Esophagus mucosa (tissue), 1 donor: ENCODE measurements around the gene OR2L2. TPM values are rescaled to one million over a fixed set of nuclear protein-coding genes. Genes with fewer than 3 reads are reported as not detected.
"Not testable (repeated sequence)": the region's sequence is repeated elsewhere in the genome, so short reads cannot be mapped to it uniquely, and the experiment has no call there.

Experiments
- ATAC-seq: fragments of 200-7000 bp; cut with Tn5 transposase; one replicate; pipeline ENCODE4 v1.9.1; 2020
- total RNA-seq: library from RNA; stranded (reverse); gene quantifications from one replicate; pipeline ENCODE4 v1.2.4, GENCODE V29; 2023
- donor health status: DM: yes; HTN: yes; CAD: no.

The OR2L2 gene, protein sequence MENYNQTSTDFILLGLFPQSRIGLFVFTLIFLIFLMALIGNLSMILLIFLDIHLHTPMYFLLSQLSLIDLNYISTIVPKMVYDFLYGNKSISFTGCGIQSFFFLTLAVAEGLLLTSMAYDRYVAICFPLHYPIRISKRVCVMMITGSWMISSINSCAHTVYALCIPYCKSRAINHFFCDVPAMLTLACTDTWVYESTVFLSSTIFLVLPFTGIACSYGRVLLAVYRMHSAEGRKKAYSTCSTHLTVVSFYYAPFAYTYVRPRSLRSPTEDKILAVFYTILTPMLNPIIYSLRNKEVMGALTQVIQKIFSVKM
- total RNA-seq = not detected

DNA sequence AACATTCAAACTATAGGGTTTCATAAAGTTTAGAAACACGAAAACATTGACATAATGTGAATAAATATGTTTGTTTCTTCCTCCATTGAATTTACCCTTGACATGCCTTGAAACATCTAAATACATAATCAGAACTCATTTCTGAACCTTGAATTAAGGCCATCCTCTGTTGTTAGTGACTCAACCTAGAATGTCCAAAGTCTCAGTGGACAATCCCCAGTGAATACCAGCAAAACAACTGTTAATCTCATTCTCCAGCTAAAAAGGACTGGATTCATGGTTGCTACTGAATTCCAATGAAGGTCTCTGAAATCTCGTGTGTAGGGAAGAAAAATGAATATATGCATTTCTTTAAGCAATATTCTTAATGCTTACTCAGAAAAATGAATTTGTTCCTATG lies at the start of gene OR2L2:
OR2L2 (plus strand) TSS at position 301 of the 400 bp plus-strand sequence. CDS start 8,198 bp downstream, outside the sequence.
- no peak for ATAC-seq

DNA sequence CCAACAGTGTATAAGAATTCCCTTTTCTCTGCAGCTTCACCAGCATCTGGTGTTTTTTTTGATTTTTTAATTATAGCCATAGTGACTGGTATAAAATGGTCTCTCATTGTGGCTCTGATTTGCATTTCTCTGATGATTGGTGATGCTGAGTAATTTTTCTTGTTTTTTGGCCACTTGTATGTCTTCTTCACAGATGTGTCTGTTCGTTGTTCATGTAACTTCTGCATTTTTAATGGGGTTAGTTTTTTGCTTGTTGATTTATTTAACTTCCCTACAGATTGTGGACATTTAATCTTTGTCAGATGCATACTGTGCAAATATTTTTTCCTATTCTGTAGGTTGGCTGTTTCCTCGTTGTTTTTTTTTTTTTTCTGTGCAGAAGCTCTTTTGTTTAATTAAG lies 36.9 kb upstream of the OR2L2 start:
- ATAC-seq = no peak

DNA sequence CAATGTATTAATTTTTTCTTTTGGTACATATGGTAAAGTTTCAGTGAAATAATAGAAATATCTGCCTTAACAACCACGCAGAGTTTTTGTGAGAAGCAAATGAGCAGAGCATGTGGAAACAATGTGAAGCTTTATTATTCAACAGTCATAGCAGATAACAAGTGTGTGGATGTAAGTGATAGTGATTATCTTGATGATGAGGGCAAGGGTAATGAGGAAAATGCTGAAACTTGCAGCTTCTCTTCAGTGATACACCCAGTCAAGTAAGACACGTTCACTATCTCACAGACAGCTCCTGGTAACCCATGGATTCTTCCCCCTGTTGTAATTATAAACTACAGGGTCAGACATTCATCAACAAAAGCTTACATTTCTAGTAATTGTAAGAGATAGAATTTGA lies 31.1 kb upstream of the OR2L2 start:
- no peak for ATAC-seq

DNA sequence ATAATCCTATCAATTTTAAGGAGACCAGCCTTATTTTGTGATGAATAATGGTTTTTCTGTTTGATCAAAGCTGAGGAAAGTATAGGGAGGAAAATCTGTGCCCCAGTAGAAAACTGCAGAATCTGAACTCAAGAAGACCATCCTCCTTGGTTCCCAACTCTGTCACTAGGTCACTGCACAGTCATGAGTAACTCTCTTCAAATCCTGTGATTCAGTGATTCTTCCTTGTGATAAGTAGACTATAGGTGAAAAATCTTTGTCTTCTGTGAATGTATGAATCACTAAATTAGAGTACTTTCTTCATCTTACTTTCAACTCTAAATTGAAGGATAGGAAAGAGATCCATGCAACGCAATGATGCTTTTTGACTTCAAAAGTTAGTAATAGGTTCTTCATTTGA lies 29.7 kb upstream of the OR2L2 start:
- no peak for ATAC-seq

DNA sequence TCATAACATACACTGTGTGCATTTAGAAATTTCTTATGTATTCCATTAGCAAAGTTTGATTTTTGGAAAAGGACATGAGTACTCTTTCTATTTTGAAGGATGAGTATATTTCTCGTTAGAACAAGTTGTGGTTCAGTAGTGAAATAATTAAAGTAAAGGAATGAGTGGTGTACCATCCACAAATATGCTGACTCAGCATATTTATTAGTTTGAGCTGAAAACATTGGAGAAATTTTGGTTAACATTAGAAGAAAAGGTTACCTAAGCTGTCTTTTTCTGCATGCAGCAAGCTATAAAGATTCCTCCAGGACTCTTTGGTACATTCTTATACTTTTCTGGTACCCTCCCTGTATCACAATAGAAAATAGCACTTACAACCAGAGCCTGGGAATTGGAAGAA lies 22.1 kb upstream of the OR2L2 start:
- ATAC-seq = no peak

DNA sequence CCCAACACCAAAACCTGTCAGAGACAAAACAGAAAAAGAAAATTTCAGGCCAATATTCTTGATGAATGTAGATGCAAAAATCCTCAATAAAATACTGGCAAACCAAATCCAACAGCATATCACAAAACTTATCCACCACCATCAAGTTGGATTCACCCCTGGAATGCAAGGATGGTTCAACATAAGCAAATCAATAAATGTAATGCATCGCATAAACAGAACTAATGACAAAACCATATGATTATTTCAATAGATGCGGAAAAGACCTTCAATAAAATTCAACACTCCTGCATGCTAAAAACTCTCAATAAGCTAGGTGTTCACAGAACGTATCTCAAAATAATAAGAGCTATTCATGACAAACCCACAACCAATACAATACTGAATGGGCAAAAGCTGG lies 20.2 kb upstream of the OR2L2 start:
- no peak for ATAC-seq

DNA sequence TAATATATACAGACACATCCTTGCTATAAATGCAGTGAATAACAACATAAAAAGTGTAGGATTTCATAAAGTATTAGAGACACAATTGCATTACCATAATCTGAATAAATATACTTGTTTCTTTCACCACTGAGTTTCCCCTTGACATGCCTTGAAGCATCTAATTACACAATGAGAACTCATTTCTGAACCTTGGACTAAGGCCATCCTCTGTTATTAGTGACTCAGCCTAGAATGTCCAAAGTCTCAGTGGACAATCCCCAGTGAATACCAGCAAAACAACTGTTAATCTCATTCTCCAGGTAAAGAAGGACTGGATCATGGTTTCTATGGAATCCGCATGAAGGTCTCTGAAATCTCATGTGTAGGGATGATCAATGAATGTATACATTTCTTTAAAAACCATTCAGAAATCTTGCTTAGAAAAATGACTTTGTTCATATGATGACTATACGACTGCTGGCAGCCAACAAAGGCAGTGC lies 16.6 kb upstream of the OR2L2 start, which contains the start of gene OR2L5:
OR2L5 (plus strand) TSS at position 432 of the 482 bp plus-strand sequence. CDS start 8,288 bp downstream, outside the sequence.
- ATAC-seq = no peak

DNA sequence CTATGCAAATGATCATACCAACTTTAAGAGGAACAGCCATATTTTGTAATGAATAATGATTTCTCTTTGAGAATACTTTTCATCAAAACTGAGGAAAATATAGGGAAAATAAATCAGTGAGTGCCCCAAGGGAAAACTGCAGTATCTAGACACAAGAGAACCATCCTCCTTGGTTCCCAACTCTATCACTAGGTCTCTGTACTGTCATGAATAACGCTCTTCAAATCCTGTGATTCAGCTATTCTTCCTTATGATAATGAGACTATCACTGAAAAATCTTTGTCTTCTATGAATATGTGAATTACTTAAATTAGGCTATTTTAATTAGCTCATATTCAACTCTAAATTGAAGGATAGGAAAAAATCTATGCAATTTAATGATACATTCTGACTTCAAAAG lies 14.1 kb upstream of the OR2L2 start:
- ATAC-seq = no peak

DNA sequence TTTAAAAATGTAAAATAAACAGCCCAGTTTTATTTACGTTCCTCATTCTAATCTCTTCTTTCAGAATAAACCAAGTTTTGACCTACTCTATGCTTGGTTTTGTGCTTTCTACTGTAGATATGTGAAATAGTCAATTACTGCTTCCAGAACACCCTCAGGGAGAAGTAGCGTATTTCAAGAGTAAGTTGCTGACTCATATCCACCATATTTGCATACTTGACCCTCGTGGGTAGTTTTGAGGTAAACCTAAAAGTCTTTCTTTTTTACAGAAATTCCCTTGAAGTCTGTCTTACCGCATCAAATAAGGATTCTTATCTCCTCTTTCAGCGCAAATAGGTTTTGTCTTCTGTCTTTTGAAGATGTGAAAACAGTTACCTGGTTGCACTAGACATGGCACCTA lies 15.3 kb downstream of the OR2L2 start:
- no peak for ATAC-seq

DNA sequence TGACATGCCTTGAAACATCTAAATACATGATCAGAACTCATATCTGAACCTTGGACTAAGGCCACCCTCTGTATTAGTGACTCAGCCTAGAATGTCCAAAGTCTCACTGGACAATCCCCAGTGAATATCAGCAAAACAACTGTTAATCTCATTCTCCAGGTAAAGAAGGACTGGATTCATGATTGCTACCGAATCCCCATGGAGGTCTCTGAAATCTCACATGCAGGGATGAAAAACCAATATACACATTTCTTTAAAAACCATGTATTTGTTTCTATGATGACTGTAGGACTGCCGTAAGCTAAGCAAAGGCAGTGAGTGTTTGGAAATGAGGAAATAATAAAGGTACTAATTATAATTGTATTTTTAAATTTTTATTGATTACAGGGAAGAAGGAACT lies 16.7 kb downstream of the OR2L2 start, which contains the start of gene OR2L3:
OR2L3 (plus strand) TSS at position 301 of the 400 bp plus-strand sequence. CDS start 13,846 bp downstream, outside the sequence.
- no peak for ATAC-seq

DNA sequence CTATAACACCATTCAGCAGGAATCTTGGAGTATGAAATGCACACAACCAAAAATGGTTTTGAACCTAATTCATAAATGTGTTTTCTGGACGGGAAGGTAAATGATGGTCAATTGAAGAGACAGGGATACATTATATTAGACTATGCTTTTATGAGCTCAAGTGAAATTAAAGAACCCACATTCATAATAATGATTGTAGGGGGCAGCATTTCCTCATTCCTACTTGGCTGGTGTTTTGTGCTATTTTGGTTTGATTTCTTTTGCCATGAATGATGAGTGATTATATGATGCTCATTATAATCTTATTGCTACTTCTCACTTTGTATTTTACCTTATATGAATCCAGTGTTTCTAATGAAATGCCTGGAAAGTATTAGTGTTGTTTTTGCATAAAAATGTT lies 17.1 kb downstream of the OR2L2 start:
- no peak for ATAC-seq

DNA sequence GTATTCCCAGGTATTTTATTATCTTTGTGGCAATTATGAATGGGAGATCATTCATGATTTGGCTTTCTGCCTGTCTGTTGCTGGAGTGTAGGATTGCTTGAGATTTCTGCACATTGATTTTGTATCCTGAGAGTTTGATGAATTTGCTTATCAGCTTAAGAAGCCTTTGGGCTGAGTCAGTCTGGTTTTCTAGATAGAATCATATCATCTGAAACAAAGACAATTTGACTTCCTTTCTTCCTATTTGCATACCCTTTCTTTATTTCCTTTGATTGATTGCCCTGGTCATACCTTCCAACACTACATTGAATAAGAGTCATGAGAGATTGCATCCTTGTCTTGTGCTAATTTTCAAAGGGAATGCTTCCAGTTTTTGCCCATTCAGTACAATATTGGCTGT lies 24.8 kb downstream of the OR2L2 start:
- no peak for ATAC-seq

DNA sequence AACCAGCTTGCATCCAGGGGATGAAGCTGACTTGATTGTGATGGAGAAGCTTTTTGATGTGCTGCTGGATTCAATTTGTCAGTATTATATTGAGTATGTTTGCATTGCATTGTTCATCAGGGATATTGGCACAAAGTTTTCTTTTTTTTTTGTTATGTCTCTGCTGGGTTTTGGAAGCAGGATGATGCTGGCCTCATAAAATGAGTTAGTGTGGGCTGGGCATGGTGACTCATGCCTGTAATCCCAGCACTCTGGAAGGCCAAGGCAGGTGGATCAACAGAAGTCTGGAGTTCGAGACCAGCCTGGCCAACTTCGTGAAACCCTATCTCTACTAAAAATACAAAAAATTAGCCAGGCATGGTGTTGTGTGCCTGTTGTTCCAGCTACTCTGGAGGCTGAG lies 25.4 kb downstream of the OR2L2 start:
- ATAC-seq = no peak

DNA sequence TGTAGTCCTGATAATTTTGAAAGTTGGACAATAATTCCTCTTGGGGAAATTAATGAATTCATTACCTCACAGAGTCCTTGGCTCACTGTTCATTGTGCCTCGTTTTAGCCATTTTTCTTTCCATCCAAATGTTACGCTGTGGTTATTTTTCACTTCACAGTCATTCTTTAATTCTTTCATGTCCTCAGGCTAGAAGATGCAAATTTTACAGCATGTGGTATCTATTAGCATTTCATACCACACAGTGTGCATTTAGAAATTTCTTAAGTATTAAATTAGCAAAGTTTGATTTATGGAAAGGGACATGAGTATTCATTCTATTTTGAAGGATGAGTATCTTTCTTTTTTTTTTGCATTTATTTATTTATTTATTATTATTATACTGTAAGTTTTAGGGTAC lies 35.2 kb downstream of the OR2L2 start:
- no peak for ATAC-seq

DNA sequence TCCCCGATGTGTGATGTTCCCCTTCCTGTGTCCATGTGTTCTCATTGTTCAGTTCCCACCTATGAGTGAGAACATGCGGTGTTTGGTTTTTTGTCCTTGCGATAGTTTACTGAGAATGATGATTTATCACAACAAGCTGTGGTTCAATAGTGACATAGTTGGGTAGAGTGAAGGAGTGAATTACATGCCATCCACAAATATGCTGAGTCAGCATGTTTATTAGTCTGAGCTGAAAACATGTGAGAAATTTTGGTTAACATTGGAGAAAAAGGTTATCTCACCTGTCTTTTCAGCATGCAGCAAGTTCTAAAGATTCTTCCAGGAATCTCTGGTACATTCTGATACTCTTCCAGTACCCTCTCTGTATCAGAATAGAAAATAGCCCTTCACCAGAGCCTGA lies 35.7 kb downstream of the OR2L2 start:
- ATAC-seq = no peak

DNA sequence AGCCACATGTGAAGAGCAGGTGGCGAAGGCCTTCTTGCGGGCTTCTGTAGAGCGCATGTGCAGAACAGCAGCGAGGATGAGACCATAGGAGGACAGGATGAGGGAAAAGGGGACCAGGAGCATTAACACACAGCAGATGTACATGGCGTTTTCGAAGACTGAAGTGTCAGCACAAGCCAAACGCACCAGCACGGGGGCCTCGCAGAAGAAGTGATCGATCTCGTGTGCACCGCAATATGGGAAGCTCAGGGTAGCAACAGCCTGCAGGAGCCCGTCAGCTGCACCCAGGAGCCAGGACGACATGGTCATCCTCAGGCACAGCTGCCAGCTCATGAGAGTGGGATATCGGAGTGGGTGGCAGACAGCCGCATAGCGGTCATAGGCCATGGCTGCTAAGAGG lies 54.0 kb downstream of the OR2L2 start:
- ATAC-seq = not testable (repeated sequence)

Other genes starting within 250 kb of the OR2L2 start
- gene OR14A16, start 206.0 kb upstream of the OR2L2 start, total RNA-seq = not detected
- gene OR11L1, start 188.2 kb upstream of the OR2L2 start, total RNA-seq = not detected
- gene TRIM58, start 172.9 kb upstream of the OR2L2 start, total RNA-seq = 0.20 TPM
- gene OR2W3, start 134.5 kb upstream of the OR2L2 start, total RNA-seq = not detected
- gene OR2T8, start 109.8 kb upstream of the OR2L2 start, total RNA-seq = not detected
- not detected for gene OR2AJ1, start 105.2 kb upstream of the OR2L2 start, total RNA-seq
- not detected for gene OR2L8, start 81.2 kb upstream of the OR2L2 start, total RNA-seq
- not detected for gene OR2AK2, start 64.8 kb upstream of the OR2L2 start, total RNA-seq
- not detected for gene OR2L5, start 16.4 kb upstream of the OR2L2 start, total RNA-seq
- gene OR2L3, start 16.8 kb downstream of the OR2L2 start, total RNA-seq = not detected
- not detected for gene OR2L13, start 65.1 kb downstream of the OR2L2 start, total RNA-seq
- not detected for gene OR2M5, start 115.1 kb downstream of the OR2L2 start, total RNA-seq
- not detected for gene OR2M2, start 144.8 kb downstream of the OR2L2 start, total RNA-seq
- not detected for gene OR2M3, start 167.2 kb downstream of the OR2L2 start, total RNA-seq
- not detected for gene OR2M4, start 201.3 kb downstream of the OR2L2 start, total RNA-seq
- gene OR2T33, start 247.9 kb downstream of the OR2L2 start, total RNA-seq = not detected